Measurements from ENCODE around the gene LSP1. TPM values are rescaled to one million over a fixed set of nuclear protein-coding genes. Genes with fewer than 3 reads are reported as not detected.

LSP1 gene
- total RNA-seq, 1 donor from 2014 or later, result 303 TPM

DNA sequence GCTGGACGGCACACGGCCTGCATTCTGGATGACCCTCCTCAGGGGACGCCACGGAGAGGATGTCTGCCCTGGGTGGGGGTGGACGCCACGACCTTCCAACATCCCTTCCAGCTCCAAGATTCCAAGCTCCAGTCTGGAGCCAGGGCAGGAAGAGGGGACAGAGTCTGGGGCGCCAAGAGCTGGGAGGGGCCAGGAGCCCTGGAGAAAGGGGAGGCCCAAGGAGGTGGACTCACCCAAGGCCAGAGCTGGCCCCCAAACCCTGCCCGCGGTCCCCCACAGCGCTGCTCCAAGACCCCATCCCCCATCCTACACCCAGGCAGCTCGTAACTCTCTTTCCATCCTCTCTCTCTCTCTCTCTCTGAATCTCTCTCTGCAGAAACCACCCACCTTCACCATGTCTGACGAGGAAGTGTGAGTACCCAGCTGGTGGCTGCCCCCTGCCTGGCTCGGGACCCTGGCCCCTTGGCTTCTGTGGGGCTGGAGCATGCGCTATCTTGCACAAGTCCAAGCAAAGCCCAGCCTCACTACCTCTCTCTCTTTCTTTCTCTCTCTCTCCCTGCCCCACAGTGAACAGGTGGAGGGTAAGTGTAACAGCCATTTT is 69.7 kb downstream of the LSP1 start:
- peaks cover 2% of the 10 kb centered on the region for H3K4me1 Mint-ChIP-seq
- DNase-seq, result peak; percentile 56
- no peaks in the 10 kb centered on the region for H3K27me3 Mint-ChIP-seq
- no peak overlapping the region for H3K27ac Mint-ChIP-seq
- H3K4me3 Mint-ChIP-seq, result no peak overlapping the region
- intact Hi-C loops (cut with micrococcal nuclease), result no loop called here
- no peaks in the 10 kb centered on the region for H3K36me3 Mint-ChIP-seq (ENCODE audit: low read depth)
- no peaks in the 10 kb centered on the region for H3K9me3 Mint-ChIP-seq

DNA sequence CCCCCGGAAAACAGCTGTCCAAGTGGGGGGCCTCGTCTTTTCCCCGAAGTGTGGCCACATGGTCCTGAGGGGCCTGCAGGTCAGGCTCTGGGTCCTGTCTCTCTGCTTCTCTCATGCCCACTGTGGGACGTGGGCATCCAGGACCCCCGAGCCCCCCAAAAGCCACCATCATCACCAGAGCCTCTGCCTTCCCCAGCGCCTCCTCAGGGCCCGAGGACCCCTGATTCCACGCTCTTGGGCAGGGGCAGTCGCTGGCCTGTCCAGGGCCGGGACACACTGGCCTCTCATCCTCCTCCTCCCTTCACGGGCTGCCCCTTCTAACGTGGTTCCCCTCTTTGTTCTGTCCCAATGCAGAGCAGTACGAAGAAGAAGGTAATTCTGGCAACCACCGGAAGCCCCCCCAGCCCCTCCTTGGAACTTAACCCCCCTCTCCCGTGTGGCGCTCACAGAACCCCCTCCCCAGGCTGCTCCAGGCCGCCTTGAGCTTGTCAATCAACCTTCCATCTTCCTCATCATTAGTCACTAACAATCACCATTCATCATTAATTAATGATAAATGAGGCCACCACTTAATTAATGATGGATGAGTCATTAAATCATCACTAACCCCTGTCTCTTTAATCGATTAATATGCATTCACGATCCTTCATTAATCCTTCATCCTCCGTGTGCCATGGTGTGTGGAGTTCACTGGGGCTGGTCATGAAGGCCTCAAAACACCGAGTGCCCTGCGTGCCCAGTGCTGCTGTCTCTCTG is 70.5 kb downstream of the LSP1 start:
- no peak for DNase-seq
- H3K27ac Mint-ChIP-seq, result no peak overlapping the region
- intact Hi-C loops (cut with micrococcal nuclease), result no loop called here
- H3K36me3 Mint-ChIP-seq (ENCODE audit: low read depth), result no peaks in the 10 kb centered on the region
- H3K9me3 Mint-ChIP-seq, result no peaks in the 10 kb centered on the region
- H3K27me3 Mint-ChIP-seq, result no peaks in the 10 kb centered on the region
- H3K4me1 Mint-ChIP-seq, result peaks cover 2% of the 10 kb centered on the region
- H3K4me3 Mint-ChIP-seq, result no peak overlapping the region

DNA sequence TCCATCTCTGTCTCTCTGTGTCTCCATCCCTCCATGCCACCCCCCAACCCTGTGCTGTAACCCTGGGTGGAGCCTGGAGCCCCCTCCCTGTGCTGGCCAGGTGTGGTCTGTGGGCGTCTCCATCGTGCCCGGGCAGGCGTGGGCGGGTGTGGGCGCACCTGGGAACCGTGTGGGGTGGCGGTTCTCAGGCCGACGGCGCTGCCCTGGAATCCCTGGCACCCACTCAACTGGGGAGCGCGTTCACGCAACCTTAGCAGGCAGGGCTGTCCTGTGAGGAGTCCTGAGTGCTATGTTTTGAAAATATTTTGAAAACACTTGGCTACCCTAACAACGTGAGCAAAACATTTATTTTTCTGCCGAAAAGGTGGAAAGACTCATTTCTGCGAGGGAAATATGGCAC is 71.3 kb downstream of the LSP1 start:
- Mint-ChIP-seq H3K4me3 (no peak overlapping the region), H3K9me3 (no peaks in the 10 kb centered on the region), H3K4me1 (peaks cover 2% of the 10 kb centered on the region), H3K36me3 (ENCODE audit: low read depth) (no peaks in the 10 kb centered on the region), H3K27ac (no peak overlapping the region), H3K27me3 (no peaks in the 10 kb centered on the region)
- intact Hi-C loops (cut with micrococcal nuclease), result no loop called here
- DNase-seq, result no peak

DNA sequence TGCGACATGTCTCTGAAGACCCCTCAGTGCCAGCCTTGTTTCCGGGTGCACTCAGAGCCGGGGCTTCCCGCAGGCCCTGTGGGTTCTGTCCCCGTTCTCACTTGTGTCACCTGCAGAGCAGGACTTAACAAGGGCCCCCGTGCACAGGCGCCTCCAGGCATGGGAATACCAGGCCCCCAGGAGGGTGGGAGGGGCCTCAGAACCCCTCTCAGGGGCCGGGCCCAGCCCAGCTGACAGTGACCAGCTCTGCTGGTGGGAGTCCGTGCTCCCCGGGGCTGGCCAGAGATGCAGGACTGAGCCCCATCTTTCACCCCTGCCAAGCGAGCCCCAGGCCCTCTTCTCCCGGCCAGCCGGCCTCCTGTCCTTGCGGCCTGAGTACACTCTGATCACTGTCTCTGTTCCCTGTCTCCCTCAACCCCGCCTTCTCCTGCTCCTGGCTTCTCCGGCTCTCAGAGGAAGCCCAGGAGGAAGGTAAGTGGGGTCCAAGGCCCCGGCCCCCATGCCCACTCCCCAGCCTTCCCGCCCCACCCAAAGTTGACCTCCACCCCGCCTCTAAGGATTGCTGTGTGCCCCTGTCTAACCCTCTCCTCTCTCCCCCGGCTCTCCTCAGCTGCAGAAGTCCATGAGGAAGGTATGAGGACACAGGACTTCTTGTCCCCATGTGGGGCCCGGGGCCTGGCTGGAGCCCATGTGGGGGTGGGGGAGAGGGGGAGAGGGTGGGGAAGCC is 71.9 kb downstream of the LSP1 start:
- H3K4me3 Mint-ChIP-seq, result no peak overlapping the region
- H3K4me1 Mint-ChIP-seq, result peaks cover 2% of the 10 kb centered on the region
- peaks cover 3% of the 10 kb centered on the region for H3K27me3 Mint-ChIP-seq
- DNase-seq, result no peak
- no peaks in the 10 kb centered on the region for H3K36me3 Mint-ChIP-seq (ENCODE audit: low read depth)
- no peak overlapping the region for H3K27ac Mint-ChIP-seq
- intact Hi-C loops (cut with micrococcal nuclease), result no loop called here
- no peaks in the 10 kb centered on the region for H3K9me3 Mint-ChIP-seq

DNA sequence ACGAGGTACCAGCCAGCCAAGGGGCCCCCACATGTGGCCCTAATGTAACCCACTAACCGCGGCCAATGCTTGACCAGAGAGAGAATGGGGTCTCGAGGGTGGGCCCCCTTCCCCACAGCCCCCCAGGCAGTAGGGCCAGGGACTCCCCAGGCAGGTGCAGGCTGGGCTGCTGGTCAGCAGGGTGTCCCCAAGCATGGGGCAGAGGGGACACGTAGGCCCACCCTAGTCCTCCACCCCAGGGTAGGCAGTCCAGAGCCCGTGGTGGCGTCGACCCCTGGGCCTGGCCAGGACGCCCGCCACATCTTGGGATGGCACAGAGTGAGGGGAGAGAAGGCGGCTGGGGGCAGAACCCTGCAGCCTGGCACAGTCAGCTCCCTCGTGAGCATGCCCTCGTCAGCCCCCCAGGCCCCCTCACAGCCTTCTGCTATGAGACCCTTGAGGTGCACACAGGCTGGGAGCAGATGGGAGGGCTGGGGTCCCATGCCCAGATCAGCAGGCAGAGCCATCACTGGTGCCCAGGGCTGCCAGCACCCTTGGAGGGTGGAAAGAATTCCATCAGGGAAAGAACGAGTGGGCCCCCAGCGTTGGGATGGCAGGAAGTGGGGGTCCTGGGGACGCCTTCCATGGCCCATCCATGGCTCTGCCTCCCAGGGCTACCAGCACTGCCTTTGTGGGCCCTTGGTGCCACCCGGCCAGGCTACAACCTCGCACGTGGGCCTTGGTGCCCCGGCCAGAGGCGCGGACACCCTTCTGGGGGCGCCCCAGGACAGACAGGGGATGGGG is 72.7 kb downstream of the LSP1 start:
- Mint-ChIP-seq H3K36me3 (ENCODE audit: low read depth) (no peaks in the 10 kb centered on the region), H3K4me1 (peaks cover 2% of the 10 kb centered on the region), H3K27ac (no peak overlapping the region), H3K4me3 (no peak overlapping the region), H3K27me3 (peaks cover 3% of the 10 kb centered on the region), H3K9me3 (no peaks in the 10 kb centered on the region)
- intact Hi-C loops (cut with micrococcal nuclease), result no loop called here
- DNase-seq, result no peak

DNA sequence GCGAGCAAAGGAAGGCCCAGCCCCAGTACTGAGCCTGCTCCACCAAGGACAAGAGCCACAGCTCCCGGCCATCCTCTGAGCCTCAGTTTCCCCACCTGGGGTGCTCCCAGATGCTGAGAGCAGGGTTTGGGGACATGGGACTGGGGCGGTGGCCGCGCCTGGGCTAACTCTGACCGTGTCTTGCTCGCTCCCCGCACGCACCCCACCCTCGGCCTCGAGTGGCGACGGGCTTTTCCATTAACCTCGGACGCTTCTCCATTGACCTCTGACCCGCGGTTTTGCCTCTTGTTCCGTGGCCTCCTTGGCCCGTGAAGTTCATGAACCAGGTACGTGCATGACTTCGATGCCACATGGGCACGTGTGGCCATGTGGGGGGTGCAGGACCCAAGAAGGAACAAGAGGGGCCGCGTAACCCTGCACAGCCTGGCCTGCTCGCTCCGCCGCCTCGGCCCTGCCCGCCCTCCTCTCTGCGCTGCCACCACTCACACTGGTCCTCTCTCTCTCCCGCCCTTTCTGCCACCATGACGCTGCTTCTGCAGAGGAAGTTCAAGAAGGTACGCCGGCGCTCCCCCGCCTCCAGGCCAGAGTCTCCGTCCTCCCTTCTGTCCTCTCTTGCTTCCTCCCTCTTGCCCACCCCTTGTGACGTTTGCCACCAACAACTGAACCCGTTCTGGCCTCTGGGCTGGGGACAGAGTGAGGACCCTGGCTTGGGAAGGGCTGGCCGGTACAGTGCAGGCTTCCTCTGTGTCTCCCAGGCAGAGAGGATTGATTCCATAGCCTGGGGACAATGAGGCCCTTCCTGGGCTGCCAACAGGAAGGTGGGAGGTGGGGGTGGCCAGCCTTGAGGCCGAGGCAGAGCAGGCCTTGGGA is 73.5 kb downstream of the LSP1 start:
- H3K36me3 Mint-ChIP-seq (ENCODE audit: low read depth), result no peaks in the 10 kb centered on the region
- no peak for DNase-seq
- no peaks in the 10 kb centered on the region for H3K9me3 Mint-ChIP-seq
- intact Hi-C loops (cut with micrococcal nuclease), result no loop called here
- no peak overlapping the region for H3K4me3 Mint-ChIP-seq
- H3K27me3 Mint-ChIP-seq, result peaks cover 3% of the 10 kb centered on the region
- no peak overlapping the region for H3K27ac Mint-ChIP-seq
- peaks cover 2% of the 10 kb centered on the region for H3K4me1 Mint-ChIP-seq

DNA sequence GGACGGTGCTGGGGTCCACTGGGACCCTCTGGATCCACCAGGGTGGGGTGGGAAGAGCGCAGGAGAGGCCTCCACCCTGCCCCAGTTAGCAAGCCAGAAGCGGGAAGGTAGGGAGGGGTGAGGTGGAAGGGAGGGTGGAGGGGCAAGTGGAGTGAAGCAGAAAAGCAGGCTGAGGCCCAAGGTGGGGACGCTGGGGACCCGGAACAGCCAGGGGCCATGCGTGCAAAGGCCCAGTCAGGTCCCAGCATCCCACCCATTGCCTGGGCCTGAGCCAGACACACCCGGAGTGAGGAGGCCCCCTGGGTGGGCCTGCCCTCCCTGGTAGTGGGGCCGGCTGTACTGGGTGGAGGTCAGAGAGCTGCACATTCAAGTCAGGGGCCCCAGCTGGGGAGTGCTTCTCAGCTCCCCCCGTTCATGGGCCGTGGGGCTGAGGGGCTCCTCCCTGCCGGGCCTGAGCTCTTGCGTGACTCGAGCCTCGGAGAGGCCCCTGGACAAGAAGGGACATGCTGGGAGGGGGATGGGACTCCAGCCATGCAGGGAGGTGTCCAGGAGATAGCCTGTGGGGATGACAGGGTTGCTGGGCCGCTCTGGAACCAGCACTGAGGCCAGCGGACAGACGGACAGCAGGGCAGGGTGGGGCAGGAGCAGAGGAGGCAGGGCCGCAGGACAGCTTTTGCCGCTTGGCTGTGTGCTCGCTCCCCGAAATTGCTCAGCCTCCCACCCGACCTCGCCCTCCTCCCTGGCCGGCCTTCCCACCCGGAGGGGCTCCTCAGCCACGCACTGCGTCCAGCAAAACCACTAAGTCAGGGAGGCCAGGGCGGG is 74.4 kb downstream of the LSP1 start:
- Mint-ChIP-seq H3K36me3 (ENCODE audit: low read depth) (no peaks in the 10 kb centered on the region), H3K4me3 (no peak overlapping the region), H3K9me3 (no peaks in the 10 kb centered on the region), H3K27ac (no peak overlapping the region), H3K4me1 (peaks cover 2% of the 10 kb centered on the region), H3K27me3 (peaks cover 4% of the 10 kb centered on the region)
- intact Hi-C loops (cut with micrococcal nuclease), result no loop called here
- DNase-seq, result no peak

DNA sequence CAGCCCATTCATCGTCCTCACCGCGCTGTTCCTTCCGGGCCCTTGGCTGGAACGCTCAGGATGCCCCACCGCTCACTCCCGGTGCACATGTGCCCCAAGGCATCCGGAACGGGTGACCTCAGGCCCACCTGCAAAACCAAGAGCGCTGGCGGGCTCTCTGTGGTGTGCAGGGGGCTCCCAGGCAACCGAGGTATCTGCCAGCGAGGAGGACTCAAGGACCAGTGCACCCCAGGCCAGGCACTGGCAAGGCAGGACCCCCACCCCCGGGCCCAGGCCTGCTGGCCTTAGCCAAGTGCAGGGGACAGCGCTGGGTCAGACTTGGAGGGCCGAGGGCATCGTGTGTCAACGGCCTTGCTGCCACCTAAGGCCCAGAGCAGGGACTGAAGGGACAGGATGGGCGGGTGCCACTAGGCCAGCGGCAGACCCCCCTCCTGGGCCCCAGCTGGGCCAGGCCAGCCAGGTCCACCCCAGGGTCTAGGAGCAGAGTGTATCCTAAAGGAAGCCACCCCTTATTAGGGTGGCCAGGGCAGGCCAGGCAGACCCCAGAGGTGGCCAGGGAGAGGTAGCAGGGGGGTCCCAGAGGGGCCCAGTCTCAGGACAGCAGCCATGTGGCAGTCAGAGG is 75.1 kb downstream of the LSP1 start:
- intact Hi-C loops (cut with micrococcal nuclease), result no loop called here
- no peak for DNase-seq
- Mint-ChIP-seq H3K9me3 (no peaks in the 10 kb centered on the region), H3K27me3 (peaks cover 4% of the 10 kb centered on the region), H3K27ac (no peak overlapping the region), H3K36me3 (ENCODE audit: low read depth) (no peaks in the 10 kb centered on the region), H3K4me3 (no peak overlapping the region), H3K4me1 (no peaks in the 10 kb centered on the region)

DNA sequence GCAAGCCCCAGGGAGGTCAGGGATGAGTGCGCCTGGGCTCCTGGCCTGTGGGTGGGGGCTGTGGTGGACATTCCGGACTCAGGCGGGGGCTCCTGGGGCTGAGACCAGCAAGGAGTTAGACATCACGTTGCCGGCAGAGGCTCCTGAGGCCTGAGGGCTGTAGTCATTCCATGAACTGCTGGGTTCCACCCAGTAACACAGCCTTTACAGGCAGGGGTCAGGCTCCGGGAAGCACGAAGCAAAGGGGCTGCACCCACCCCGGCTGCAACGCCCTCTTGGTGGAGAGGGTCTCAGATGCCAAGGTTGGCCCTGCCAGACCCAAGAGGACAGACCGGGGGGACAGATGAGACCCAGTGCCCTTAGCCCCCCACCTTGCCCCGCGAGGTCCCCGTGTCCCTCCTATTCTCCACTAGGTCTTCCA is 75.6 kb downstream of the LSP1 start:
- H3K27me3 Mint-ChIP-seq, result peaks cover 4% of the 10 kb centered on the region
- H3K9me3 Mint-ChIP-seq, result no peaks in the 10 kb centered on the region
- DNase-seq, result no peak
- H3K4me3 Mint-ChIP-seq, result no peak overlapping the region
- H3K36me3 Mint-ChIP-seq (ENCODE audit: low read depth), result no peaks in the 10 kb centered on the region
- intact Hi-C loops (cut with micrococcal nuclease), result no loop called here
- no peak overlapping the region for H3K27ac Mint-ChIP-seq
- H3K4me1 Mint-ChIP-seq, result no peaks in the 10 kb centered on the region

DNA sequence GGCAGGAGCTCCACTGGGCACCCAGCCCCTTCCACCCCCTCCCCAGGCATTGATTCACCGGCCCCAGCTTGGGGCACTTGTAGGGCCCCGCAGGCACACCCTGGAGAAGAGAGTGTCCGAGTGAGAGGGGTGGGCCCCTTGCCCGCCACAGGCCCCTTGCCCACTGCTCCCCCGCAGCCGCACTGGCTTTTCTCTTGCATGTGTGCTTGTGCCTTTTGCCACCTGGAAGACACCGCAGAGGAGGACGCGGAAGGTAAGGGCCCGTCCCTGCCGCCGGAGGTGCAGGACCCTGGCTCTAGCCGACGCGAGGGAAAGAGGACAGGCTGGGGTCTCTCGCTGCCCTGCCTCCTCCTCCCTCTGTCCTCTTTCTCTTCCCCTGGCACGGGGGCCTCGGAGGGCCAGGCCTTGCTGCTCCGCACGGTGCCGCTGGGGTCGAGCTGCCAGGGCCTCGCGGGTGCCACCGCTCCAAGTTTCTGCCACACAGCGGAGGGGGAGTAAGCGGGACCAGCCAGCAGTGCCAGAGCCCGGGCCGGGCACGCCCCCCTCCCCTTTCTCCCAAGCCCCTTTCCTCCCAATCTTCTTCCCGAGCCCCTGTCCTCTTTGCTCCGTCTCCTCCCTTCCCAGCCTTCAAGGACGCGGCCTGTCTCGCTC is 76.1 kb downstream of the LSP1 start:
- Mint-ChIP-seq H3K9me3 (no peaks in the 10 kb centered on the region), H3K27me3 (peaks cover 4% of the 10 kb centered on the region), H3K4me3 (no peak overlapping the region), H3K36me3 (ENCODE audit: low read depth) (no peaks in the 10 kb centered on the region), H3K4me1 (no peaks in the 10 kb centered on the region), H3K27ac (no peak overlapping the region)
- intact Hi-C loops (cut with micrococcal nuclease), result no loop called here
- DNase-seq, result no peak

DNA sequence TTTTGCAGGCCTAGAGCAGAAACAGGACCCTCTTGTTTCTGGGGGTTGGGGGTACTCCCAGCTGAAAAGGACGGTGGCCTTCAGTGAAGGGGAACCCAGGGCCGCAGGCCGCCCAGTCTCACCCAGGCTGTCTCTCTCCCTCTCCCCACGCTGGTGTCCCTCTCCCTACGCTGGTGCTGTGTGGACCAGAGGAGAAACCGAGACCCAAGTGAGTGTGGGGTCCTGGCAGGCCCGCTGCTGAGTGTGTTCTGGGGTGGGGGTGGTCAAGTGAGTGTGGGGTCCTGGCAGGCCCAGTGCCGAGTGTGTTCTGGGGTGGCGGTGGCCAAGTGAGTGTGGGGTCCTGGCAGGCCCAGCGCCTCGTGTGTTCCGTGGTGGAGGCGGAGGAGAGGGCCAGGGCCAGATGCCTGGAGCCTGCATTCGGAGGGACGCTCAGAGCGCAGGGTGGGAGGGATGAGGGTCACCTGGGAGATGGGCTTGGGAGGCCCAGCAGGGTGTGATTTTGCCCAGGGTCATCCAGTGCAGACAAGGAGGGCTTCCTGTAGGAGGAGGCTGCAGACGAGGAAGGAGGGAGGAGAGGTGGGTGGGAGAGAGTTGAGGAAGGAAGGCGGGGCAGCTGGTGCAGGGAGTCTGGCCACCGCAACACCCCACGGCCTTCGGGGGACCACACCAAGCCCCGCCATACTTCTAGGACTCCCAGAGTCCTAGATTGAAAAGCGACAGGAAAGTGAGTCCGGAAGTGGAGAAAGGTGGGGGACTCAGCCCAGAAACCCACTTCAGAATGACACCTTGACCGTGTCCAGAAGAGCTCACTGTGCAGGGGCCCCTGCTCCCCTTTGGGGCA is 77.0 kb downstream of the LSP1 start:
- Mint-ChIP-seq H3K27me3 (peaks cover 4% of the 10 kb centered on the region), H3K4me3 (no peak overlapping the region), H3K36me3 (ENCODE audit: low read depth) (no peaks in the 10 kb centered on the region), H3K4me1 (no peaks in the 10 kb centered on the region), H3K9me3 (no peaks in the 10 kb centered on the region), H3K27ac (no peak overlapping the region)
- DNase-seq, result no peak
- intact Hi-C loops (cut with micrococcal nuclease), result no loop called here
